ENCODE data around the gene EFNA2.

EFNA2 gene

GRCh38 chr19:1349211-1349610 lies 63.5 kb downstream of the EFNA2 start:
- no peaks in the 10 kb centered on the region for H3K79me2 ChIP-seq (ENCODE audit: insufficient read depth, low read length)
- 0 out of 2 replicates have a peak, but pooled peaks cover 4% of the 10 kb centered on the region for H3F3A ChIP-seq (ENCODE audit: insufficient read depth)
- H3K27me3 ChIP-seq (ENCODE audit: low read length), result no peaks in the 10 kb centered on the region
- H3K4me2 ChIP-seq (ENCODE audit: low read depth, low read length, poor library complexity, severe bottlenecking), result no peak overlapping the region
- no peaks in the 10 kb centered on the region for H3K36me3 ChIP-seq (ENCODE audit: low read length)
- H3K4me3 ChIP-seq (ENCODE audit: insufficient read depth, low read length, poor library complexity, severe bottlenecking), result no peak overlapping the region
- H3K9ac ChIP-seq (ENCODE audit: low read length), result no peak overlapping the region
- no peak overlapping the region for H2AFZ ChIP-seq (ENCODE audit: low read depth, low read length, severe bottlenecking)
- H3K9me3 ChIP-seq (ENCODE audit: insufficient read depth, low read length), result no peaks in the 10 kb centered on the region
- no peaks in the 10 kb centered on the region for H4K20me1 ChIP-seq (ENCODE audit: low read depth, low read length)
- H3K27ac ChIP-seq (ENCODE audit: low read depth, low read length), result no peak overlapping the region
- TF ChIP-seq CTCF (IDR thresholded peaks at IDR 0.05; ENCODE audit: insufficient read depth, low read length, poor library complexity, severe bottlenecking), result no peak
- TF ChIP-seq EZH2phosphoT487 (conservative IDR thresholded peaks at IDR 0.05; ENCODE audit: low read length), result no peak
- no peaks in the 10 kb centered on the region for H3K9me2 ChIP-seq (replicated peaks; ENCODE audit: insufficient read depth, low read length)

- H3K27ac ChIP-seq (ENCODE audit: low read depth, low read length), result no peak overlapping the region
- no peak overlapping the region for H2AFZ ChIP-seq (ENCODE audit: low read depth, low read length, severe bottlenecking)
- no peaks in the 10 kb centered on the region for H3K36me3 ChIP-seq (ENCODE audit: low read length)
- H3K9ac ChIP-seq (ENCODE audit: low read length), result no peak overlapping the region
- no peaks in the 10 kb centered on the region for H3K9me3 ChIP-seq (ENCODE audit: insufficient read depth, low read length)
- H3K9me2 ChIP-seq (replicated peaks; ENCODE audit: insufficient read depth, low read length), result no peaks in the 10 kb centered on the region
- TF ChIP-seq CTCF (IDR thresholded peaks at IDR 0.05; ENCODE audit: insufficient read depth, low read length, poor library complexity, severe bottlenecking), result no peak
- H3K4me2 ChIP-seq (ENCODE audit: low read depth, low read length, poor library complexity, severe bottlenecking), result no peak overlapping the region
- no peak overlapping the region for H3K4me3 ChIP-seq (ENCODE audit: insufficient read depth, low read length, poor library complexity, severe bottlenecking)
- H4K20me1 ChIP-seq (ENCODE audit: low read depth, low read length), result no peaks in the 10 kb centered on the region
- H3F3A ChIP-seq (ENCODE audit: insufficient read depth), result no peaks in the 10 kb centered on the region
- no peaks in the 10 kb centered on the region; the same call in 1 of the 2 replicates for H3K79me2 ChIP-seq (ENCODE audit: insufficient read depth, low read length)
- no peaks in the 10 kb centered on the region for H3K27me3 ChIP-seq (ENCODE audit: low read length)
These were observed 65.2 kb downstream of the EFNA2 start for GRCh38 chr19:1350867-1351266.

Measured in SU-DHL-6 (cell line).